ENCODE data around the gene TPRN.

DNA sequence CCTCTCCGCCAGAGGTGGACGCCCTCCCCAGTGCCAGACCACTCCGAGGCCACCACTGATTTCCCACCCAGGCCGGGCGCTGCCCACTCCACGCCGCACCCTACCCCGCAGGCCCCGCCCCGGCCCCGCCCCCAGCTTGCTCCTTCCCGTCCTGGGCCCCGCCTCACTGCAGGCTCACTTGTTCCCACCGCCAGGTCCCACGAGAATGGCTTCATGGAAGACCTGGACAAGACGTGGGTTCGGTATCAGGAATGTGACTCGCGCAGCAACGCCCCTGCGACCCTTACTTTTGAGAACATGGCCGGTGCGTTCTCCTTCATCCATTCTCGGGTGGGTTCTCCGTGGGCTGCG is 37.2 kb downstream of the TPRN start:
- TF ChIP-seq, protein P1, sequence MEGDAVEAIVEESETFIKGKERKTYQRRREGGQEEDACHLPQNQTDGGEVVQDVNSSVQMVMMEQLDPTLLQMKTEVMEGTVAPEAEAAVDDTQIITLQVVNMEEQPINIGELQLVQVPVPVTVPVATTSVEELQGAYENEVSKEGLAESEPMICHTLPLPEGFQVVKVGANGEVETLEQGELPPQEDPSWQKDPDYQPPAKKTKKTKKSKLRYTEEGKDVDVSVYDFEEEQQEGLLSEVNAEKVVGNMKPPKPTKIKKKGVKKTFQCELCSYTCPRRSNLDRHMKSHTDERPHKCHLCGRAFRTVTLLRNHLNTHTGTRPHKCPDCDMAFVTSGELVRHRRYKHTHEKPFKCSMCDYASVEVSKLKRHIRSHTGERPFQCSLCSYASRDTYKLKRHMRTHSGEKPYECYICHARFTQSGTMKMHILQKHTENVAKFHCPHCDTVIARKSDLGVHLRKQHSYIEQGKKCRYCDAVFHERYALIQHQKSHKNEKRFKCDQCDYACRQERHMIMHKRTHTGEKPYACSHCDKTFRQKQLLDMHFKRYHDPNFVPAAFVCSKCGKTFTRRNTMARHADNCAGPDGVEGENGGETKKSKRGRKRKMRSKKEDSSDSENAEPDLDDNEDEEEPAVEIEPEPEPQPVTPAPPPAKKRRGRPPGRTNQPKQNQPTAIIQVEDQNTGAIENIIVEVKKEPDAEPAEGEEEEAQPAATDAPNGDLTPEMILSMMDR (IDR thresholded peaks at IDR 0.05) = no peak
- TF ChIP-seq ZFX (IDR thresholded peaks at IDR 0.05; ENCODE audit: borderline replicate concordance) = no peak

Measured in 22Rv1 (cell line).